Right lobe of liver (tissue), 4 donors: Measurements from ENCODE around the gene PAQR8.

Experiments used
- POLR2A ChIP-seq: fragments of 450-650 bp; IDR thresholded peaks from one replicate; pipeline ENCODE4 v1.6.1; 2017; ENCODE audit warnings: antibody characterized with exemption, mild to moderate bottlenecking
- TF ChIP-seq, protein P1 (sequence below), 4 donors: fragments of 200-600 bp in 3 of 4; fragments of 450-650 bp in 1 of 4; IDR thresholded peaks; one replicate each; pipeline versions ENCODE4 v1.5.1 to v1.8.0; 2016 to 2022; ENCODE audit warnings: antibody characterized with exemption in 4 of 4, mild to moderate bottlenecking in 2 of 4
- donor health status: DM: no; HTN: no; CAD: no.
- donor health status: DM: no; HTN: no; CAD: no.
- donor health status: DM: no; HTN: yes; CAD: no.

DNA sequence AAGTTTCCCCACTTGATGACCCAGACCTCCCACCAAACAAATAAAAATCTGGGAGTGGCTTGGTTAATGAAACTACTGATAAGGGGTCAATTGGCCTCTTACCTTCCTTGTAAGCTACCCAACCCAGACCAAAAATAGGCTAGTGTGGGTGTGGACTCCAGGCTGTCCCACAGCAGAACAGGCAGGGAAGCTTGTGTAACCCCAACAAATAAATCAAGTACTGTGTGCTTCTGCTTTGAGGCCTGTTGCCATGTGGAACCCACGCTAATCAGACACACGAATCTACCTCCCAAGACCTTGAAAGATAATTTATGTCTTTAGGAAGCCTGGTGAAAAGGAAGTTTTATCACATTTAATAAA lies 33.7 kb upstream of the PAQR8 start:
- TF ChIP-seq, protein P1, sequence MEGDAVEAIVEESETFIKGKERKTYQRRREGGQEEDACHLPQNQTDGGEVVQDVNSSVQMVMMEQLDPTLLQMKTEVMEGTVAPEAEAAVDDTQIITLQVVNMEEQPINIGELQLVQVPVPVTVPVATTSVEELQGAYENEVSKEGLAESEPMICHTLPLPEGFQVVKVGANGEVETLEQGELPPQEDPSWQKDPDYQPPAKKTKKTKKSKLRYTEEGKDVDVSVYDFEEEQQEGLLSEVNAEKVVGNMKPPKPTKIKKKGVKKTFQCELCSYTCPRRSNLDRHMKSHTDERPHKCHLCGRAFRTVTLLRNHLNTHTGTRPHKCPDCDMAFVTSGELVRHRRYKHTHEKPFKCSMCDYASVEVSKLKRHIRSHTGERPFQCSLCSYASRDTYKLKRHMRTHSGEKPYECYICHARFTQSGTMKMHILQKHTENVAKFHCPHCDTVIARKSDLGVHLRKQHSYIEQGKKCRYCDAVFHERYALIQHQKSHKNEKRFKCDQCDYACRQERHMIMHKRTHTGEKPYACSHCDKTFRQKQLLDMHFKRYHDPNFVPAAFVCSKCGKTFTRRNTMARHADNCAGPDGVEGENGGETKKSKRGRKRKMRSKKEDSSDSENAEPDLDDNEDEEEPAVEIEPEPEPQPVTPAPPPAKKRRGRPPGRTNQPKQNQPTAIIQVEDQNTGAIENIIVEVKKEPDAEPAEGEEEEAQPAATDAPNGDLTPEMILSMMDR (IDR thresholded peaks at IDR 0.05): no peak
- TF ChIP-seq POLR2A: no peak
